Tibial artery (tissue), 4 donors: ENCODE results near the gene GABRB3.

Experiments
- DNase-seq, 2 donors: peaks; one replicate each; pipeline ENCODE4 v3.0.0-alpha.2; 2019
- H3K27ac ChIP-seq, 2 donors: fragments of 200-600 bp; sonication (generic) in 1 of 2; 1 replicate in 1 of 2; 2 replicates in 1 of 2; pipeline ENCODE4 v1.5.1; 2018 to 2019; ENCODE audit warnings: mild to moderate bottlenecking in 1 of 2
- H3K27me3 ChIP-seq, 2 donors: fragments of 200-600 bp; sonication (generic) in 1 of 2; one replicate each; pipeline versions ENCODE4 v1.5.1 to v1.6.0; 2016 to 2019
- H3K36me3 ChIP-seq, 3 donors: fragments of 200-600 bp; sonication (generic) in 2 of 3; one replicate each; pipeline ENCODE4 v1.5.1; 2016 to 2019; ENCODE audit warnings: mild to moderate bottlenecking in 2 of 3
- H3K4me1 ChIP-seq, 4 donors: fragments of 200-600 bp; sonication (generic) in 2 of 4; 1 replicate in 3 of 4; 2 replicates in 1 of 4; pipeline ENCODE4 v1.5.1; 2016 to 2019
- H3K4me3 ChIP-seq, 2 donors: fragments of 200-600 bp; sonication (generic) in 1 of 2; 1 replicate in 1 of 2; 2 replicates in 1 of 2; pipeline ENCODE4 v1.5.1; 2018 to 2019; ENCODE audit warnings: mild to moderate bottlenecking in 2 of 2
- H3K9me3 ChIP-seq, 3 donors: fragments of 200-600 bp; sonication (generic) in 1 of 3; one replicate each; pipeline ENCODE4 v1.5.1; 2016 to 2019
- CTCF ChIP-seq, 2 experiments: fragments of 200-600 bp in 1 of 2; fragments of 450-650 bp in 1 of 2; IDR thresholded peaks; one replicate each; pipeline ENCODE4 v1.5.1; 2017 to 2019; ENCODE audit warnings: antibody characterized with exemption in 2 of 2, mild to moderate bottlenecking in 1 of 2, moderate library complexity in 1 of 2
- intact Hi-C: fragments of 100-400 bp; cut with DNase I; formaldehyde crosslinking; loops from one replicate; pipeline ENCODE4 v1.15.0; 2023; ENCODE audit warnings: low total_unique reads

The GABRB3 gene

GRCh38 chr15:26561130-26561529, 211.7 kb downstream of the GABRB3 start:
- no peaks in the 10 kb centered on the region for H3K27me3 ChIP-seq
- H3K4me3 ChIP-seq, result no peak overlapping the region
- H3K36me3 ChIP-seq, result no peaks in the 10 kb centered on the region
- H3K27ac ChIP-seq, result no peak overlapping the region
- no peak for TF ChIP-seq CTCF (IDR thresholded peaks at IDR 0.05)
- no peaks in the 10 kb centered on the region for H3K4me1 ChIP-seq
- intact Hi-C loops, result no loop called here
- H3K9me3 ChIP-seq, result no peaks in the 10 kb centered on the region
- no peak for DNase-seq

GRCh38 chr15:26555898-26556297, 217.0 kb downstream of the GABRB3 start:
- no peak for DNase-seq
- no peaks in the 10 kb centered on the region for H3K9me3 ChIP-seq
- intact Hi-C loops, result no loop called here
- no peak for TF ChIP-seq CTCF (IDR thresholded peaks at IDR 0.05)
- H3K4me1 ChIP-seq, result no peaks in the 10 kb centered on the region
- no peaks in the 10 kb centered on the region for H3K27me3 ChIP-seq
- H3K4me3 ChIP-seq, result no peak overlapping the region
- no peaks in the 10 kb centered on the region for H3K36me3 ChIP-seq
- H3K27ac ChIP-seq, result no peak overlapping the region

GRCh38 chr15:26551473-26551872, 221.4 kb downstream of the GABRB3 start:
- Histone ChIP-seq H3K27me3 (no peaks in the 10 kb centered on the region), H3K9me3 (no peaks in the 10 kb centered on the region), H3K27ac (no peak overlapping the region), H3K4me3 (no peak overlapping the region), H3K36me3 (no peaks in the 10 kb centered on the region), H3K4me1 (no peaks in the 10 kb centered on the region)
- TF ChIP-seq CTCF (IDR thresholded peaks at IDR 0.05), result no peak
- intact Hi-C loops, result no loop called here
- DNase-seq, result no peak

- H3K36me3 ChIP-seq, result no peaks in the 10 kb centered on the region
- TF ChIP-seq CTCF (IDR thresholded peaks at IDR 0.05), result no peak
Observed at GRCh38 chr15:26550880-26551279, 222.0 kb downstream of the GABRB3 start.

GRCh38 chr15:26537663-26538062, 235.2 kb downstream of the GABRB3 start:
- H3K36me3 ChIP-seq, result no peaks in the 10 kb centered on the region
- no peak for DNase-seq
- intact Hi-C loops, result no loop called here
- no peak overlapping the region for H3K4me3 ChIP-seq
- TF ChIP-seq CTCF (IDR thresholded peaks at IDR 0.05), result no peak
- no peak overlapping the region for H3K27ac ChIP-seq
- H3K9me3 ChIP-seq, result peaks cover 0 to 5% (median 0%) of the 10 kb centered on the region in 3 donors
- H3K27me3 ChIP-seq, result no peaks in the 10 kb centered on the region
- H3K4me1 ChIP-seq, result no peaks in the 10 kb centered on the region

More at GRCh38 chr15:26550880-26551279, 222.0 kb downstream of the GABRB3 start:
- H3K4me3 ChIP-seq, result no peak overlapping the region
- H3K27me3 ChIP-seq, result no peaks in the 10 kb centered on the region
- H3K4me1 ChIP-seq, result no peaks in the 10 kb centered on the region
- intact Hi-C loops, result no loop called here
- H3K9me3 ChIP-seq, result no peaks in the 10 kb centered on the region
- no peak for DNase-seq
- H3K27ac ChIP-seq, result no peak overlapping the region

- intact Hi-C loops, result loop anchor here (2.0 kb wide), 1 partner anchor 77 kb away; no protein-coding TSS in a partner anchor
- DNase-seq, result no peak
- Histone ChIP-seq H3K9me3 (peaks cover 0 to 12% (median 0%) of the 10 kb centered on the region in 3 donors), H3K4me3 (no peak overlapping the region), H3K4me1 (no peaks in the 10 kb centered on the region), H3K36me3 (no peaks in the 10 kb centered on the region), H3K27me3 (no peaks in the 10 kb centered on the region), H3K27ac (no peak overlapping the region)
- no peak for TF ChIP-seq CTCF (IDR thresholded peaks at IDR 0.05)
Observed at GRCh38 chr15:26531489-26531888, 241.4 kb downstream of the GABRB3 start.
